Peyer's patch (tissue), 4 donors: ENCODE data around the gene GUCY1B1.

Experiments used
- POLR2A ChIP-seq, 2 donors: fragments of 450-650 bp; IDR thresholded peaks; one replicate each; pipeline ENCODE4 v1.5.1; 2017; ENCODE audit warnings: antibody characterized with exemption in 2 of 2, mild to moderate bottlenecking in 2 of 2, moderate library complexity in 2 of 2
- TF ChIP-seq, protein P1 (sequence below), 6 experiments: fragments of 450-650 bp in 4 of 6; fragments of 200-600 bp in 2 of 6; sonication (generic) in 1 of 6; IDR thresholded peaks; one replicate each; pipeline ENCODE4 v1.5.1; 2017 to 2019; ENCODE audit warnings: antibody characterized with exemption in 6 of 6, mild to moderate bottlenecking in 3 of 6, moderate library complexity in 1 of 6

DNA sequence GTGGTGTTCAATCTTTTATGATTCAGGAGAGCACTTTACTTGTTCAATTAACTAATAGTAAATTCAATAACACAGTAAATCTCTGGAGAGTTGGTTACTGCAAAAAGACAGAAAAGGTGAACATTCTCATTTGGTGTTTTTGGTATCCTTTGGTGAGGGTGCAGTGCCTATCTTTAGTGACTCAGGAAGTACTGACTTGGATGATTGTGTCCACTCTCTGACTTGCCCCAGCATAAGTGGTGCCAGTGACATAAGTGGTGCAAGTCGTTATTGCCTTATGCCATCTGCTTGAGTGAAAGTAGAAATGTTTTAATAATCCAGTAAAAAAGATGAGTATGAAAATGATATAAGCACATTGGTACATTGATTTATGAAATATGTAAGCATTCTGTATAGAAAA, 27.0 kb downstream of the GUCY1B1 start:
- TF ChIP-seq, protein P1, sequence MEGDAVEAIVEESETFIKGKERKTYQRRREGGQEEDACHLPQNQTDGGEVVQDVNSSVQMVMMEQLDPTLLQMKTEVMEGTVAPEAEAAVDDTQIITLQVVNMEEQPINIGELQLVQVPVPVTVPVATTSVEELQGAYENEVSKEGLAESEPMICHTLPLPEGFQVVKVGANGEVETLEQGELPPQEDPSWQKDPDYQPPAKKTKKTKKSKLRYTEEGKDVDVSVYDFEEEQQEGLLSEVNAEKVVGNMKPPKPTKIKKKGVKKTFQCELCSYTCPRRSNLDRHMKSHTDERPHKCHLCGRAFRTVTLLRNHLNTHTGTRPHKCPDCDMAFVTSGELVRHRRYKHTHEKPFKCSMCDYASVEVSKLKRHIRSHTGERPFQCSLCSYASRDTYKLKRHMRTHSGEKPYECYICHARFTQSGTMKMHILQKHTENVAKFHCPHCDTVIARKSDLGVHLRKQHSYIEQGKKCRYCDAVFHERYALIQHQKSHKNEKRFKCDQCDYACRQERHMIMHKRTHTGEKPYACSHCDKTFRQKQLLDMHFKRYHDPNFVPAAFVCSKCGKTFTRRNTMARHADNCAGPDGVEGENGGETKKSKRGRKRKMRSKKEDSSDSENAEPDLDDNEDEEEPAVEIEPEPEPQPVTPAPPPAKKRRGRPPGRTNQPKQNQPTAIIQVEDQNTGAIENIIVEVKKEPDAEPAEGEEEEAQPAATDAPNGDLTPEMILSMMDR (IDR thresholded peaks at IDR 0.05), result no peak
- TF ChIP-seq POLR2A (IDR thresholded peaks at IDR 0.05), result no peak
